Measurements from ENCODE around the gene LDOC1. TPM values are rescaled to one million over a fixed set of nuclear protein-coding genes. Genes with fewer than 3 reads are reported as not detected.

The LDOC1 gene
- 15.2 and 15.3 TPM in 2 replicates for total RNA-seq

GRCh38 chrX:141176586-141177451, at the start of gene LDOC1:
Gene LDOC1, minus strand, starts transcription at chrX:141177129. Its CDS starts 108 bp downstream, at chrX:141177021.

Other genes starting within 250 kb of the LDOC1 start
- not detected in 2 replicates for gene SPANXB1, start 174.5 kb downstream of the LDOC1 start, total RNA-seq
- gene SPANXC, start 65.4 kb upstream of the LDOC1 start, total RNA-seq: not detected in 2 replicates

Data from smooth muscle cell of the pulmonary artery (primary cell).